Activated CD4-positive, alpha-beta T cell treated with anti-CD3 and anti-CD28 coated beads, Interleukin-2, amount 50 U/mL, for 1 hour (primary cell): ENCODE results near the gene ZNF628.

Source experiments
- DNase-seq: peaks from one replicate; pipeline ENCODE4 v3.0.0-alpha.2; 2020

Gene ZNF628

GRCh38 chr19:55466241-55466614 is 10.2 kb upstream of the ZNF628 start:
- DNase-seq, result no peak

- DNase-seq, result peak; percentile 62
These were observed 9.0 kb upstream of the ZNF628 start for GRCh38 chr19:55467236-55468053.

GRCh38 chr19:55468054-55468393 is 8.4 kb upstream of the ZNF628 start:
- DNase-seq, result no peak

- DNase-seq, result no peak
These were observed 5.2 kb upstream of the ZNF628 start for GRCh38 chr19:55471266-55471665.

- no peak for DNase-seq
These were observed 4.0 kb upstream of the ZNF628 start for GRCh38 chr19:55472463-55472862.

- DNase-seq, result no peak
These were observed 3.0 kb upstream of the ZNF628 start for GRCh38 chr19:55473225-55474012.

GRCh38 chr19:55474269-55475265 is 1.9 kb upstream of the ZNF628 start:
- DNase-seq, result no peak

GRCh38 chr19:55477905-55478304 is 1.5 kb downstream of the ZNF628 start:
- no peak for DNase-seq

- no peak for DNase-seq
These were observed 1.9 kb downstream of the ZNF628 start for GRCh38 chr19:55478364-55478763.

GRCh38 chr19:55479045-55479444 is 2.6 kb downstream of the ZNF628 start:
- no peak for DNase-seq

- DNase-seq, result no peak
These were observed 3.2 kb downstream of the ZNF628 start for GRCh38 chr19:55479451-55480230.

- no peak for DNase-seq
These were observed 4.9 kb downstream of the ZNF628 start for GRCh38 chr19:55481148-55481793.

- no peak for DNase-seq
These were observed 5.4 kb downstream of the ZNF628 start for GRCh38 chr19:55481794-55482155.

- no peak for DNase-seq
These were observed 5.9 kb downstream of the ZNF628 start for GRCh38 chr19:55482156-55482961.

GRCh38 chr19:55482967-55483705 is 6.7 kb downstream of the ZNF628 start:
- DNase-seq, result no peak

- DNase-seq, result no peak
These were observed 7.5 kb downstream of the ZNF628 start for GRCh38 chr19:55483706-55484592.

- peak; percentile 51 for DNase-seq
These were observed 8.4 kb downstream of the ZNF628 start, which contains the start of gene NAT14 for GRCh38 chr19:55484593-55485438. Gene NAT14, plus strand, starts transcription at chr19:55485188. Its CDS starts 521 bp downstream, at chr19:55485709.

GRCh38 chr19:55485439-55486011 is 9.1 kb downstream of the ZNF628 start:
- DNase-seq, result no peak
